ENCODE data around the gene LOXL3.
A peak's percentile ranks its signal among the peaks of the same experiment; 100 is the strongest.

The LOXL3 gene

GRCh38 chr2:74572178-74572925 is 18.6 kb upstream of the LOXL3 start:
- H3K36me3 ChIP-seq (ENCODE audit: control insufficient read depth, low read length): no peaks in the 10 kb centered on the region
- H3K4me3 ChIP-seq (ENCODE audit: low read length): no peak overlapping the region
- no peaks in the 10 kb centered on the region for H3K9me2 ChIP-seq (replicated peaks; ENCODE audit: control insufficient read depth, low read length)
- no peak overlapping the region for H3K4me2 ChIP-seq (ENCODE audit: low read length)
- H4K20me1 ChIP-seq (ENCODE audit: control insufficient read depth, insufficient read depth, low read depth, low read length): no peaks in the 10 kb centered on the region
- TF ChIP-seq EZH2phosphoT487 (IDR thresholded peaks at IDR 0.05; ENCODE audit: borderline replicate concordance, low read length): no peak
- peak; percentile 21 for TF ChIP-seq CTCF (IDR thresholded peaks at IDR 0.05; ENCODE audit: low read depth, low read length, poor library complexity, severe bottlenecking)
- peaks cover 11% of the 10 kb centered on the region; the same call in 1 of the 2 replicates for H3F3A ChIP-seq (ENCODE audit: control insufficient read depth, insufficient read depth)
- H3K79me2 ChIP-seq (ENCODE audit: control insufficient read depth, low read length): no peaks in the 10 kb centered on the region
- H3K27ac ChIP-seq (ENCODE audit: low read depth, low read length): no peak overlapping the region
- H3K9me3 ChIP-seq (ENCODE audit: control insufficient read depth, insufficient read depth, low read length): no peaks in the 10 kb centered on the region
- no peaks in the 10 kb centered on the region for H3K27me3 ChIP-seq (ENCODE audit: control insufficient read depth, low read length)
- H3K4me1 ChIP-seq (ENCODE audit: control insufficient read depth, low read length): peaks cover 49% of the 10 kb centered on the region

- H3K9me3 ChIP-seq (ENCODE audit: control insufficient read depth, insufficient read depth, low read length): no peaks in the 10 kb centered on the region
- H3K79me2 ChIP-seq (ENCODE audit: control insufficient read depth, low read length): no peaks in the 10 kb centered on the region
- TF ChIP-seq CTCF (IDR thresholded peaks at IDR 0.05; ENCODE audit: low read depth, low read length, poor library complexity, severe bottlenecking): no peak
- TF ChIP-seq EZH2phosphoT487 (IDR thresholded peaks at IDR 0.05; ENCODE audit: borderline replicate concordance, low read length): no peak
- H3K36me3 ChIP-seq (ENCODE audit: control insufficient read depth, low read length): no peaks in the 10 kb centered on the region
- no peaks in the 10 kb centered on the region; the same call in 1 of the 2 replicates for H3K27me3 ChIP-seq (ENCODE audit: control insufficient read depth, low read length)
- peak overlapping the region; percentile 17; the same call in 1 of the 2 replicates for H3K4me3 ChIP-seq (ENCODE audit: low read length)
- no peaks in the 10 kb centered on the region for H3K9me2 ChIP-seq (replicated peaks; ENCODE audit: control insufficient read depth, low read length)
- no peaks in the 10 kb centered on the region for H4K20me1 ChIP-seq (ENCODE audit: control insufficient read depth, insufficient read depth, low read depth, low read length)
- H3K4me2 ChIP-seq (ENCODE audit: low read length): peak overlapping the region; percentile 49
- H3K4me1 ChIP-seq (ENCODE audit: control insufficient read depth, low read length): peaks cover 43% of the 10 kb centered on the region
- peaks cover 11% of the 10 kb centered on the region; the same call in 1 of the 2 replicates for H3F3A ChIP-seq (ENCODE audit: control insufficient read depth, insufficient read depth)
- H3K27ac ChIP-seq (ENCODE audit: low read depth, low read length): peak overlapping the region; percentile 13; the same call in 1 of the 2 replicates
These were observed 17.3 kb upstream of the LOXL3 start for GRCh38 chr2:74571058-74571457.

GRCh38 chr2:74569686-74570085 is 15.9 kb upstream of the LOXL3 start:
- Histone ChIP-seq H3K36me3 (ENCODE audit: control insufficient read depth, low read length) (no peaks in the 10 kb centered on the region), H4K20me1 (ENCODE audit: control insufficient read depth, insufficient read depth, low read depth, low read length) (no peaks in the 10 kb centered on the region), H3K9me2 (replicated peaks; ENCODE audit: control insufficient read depth, low read length) (no peaks in the 10 kb centered on the region), H3K4me2 (ENCODE audit: low read length) (no peak overlapping the region), H3K27ac (ENCODE audit: low read depth, low read length) (no peak overlapping the region), H3K9me3 (ENCODE audit: control insufficient read depth, insufficient read depth, low read length) (no peaks in the 10 kb centered on the region), H3K27me3 (ENCODE audit: control insufficient read depth, low read length) (no peaks in the 10 kb centered on the region; the same call in 1 of the 2 replicates), H3K79me2 (ENCODE audit: control insufficient read depth, low read length) (no peaks in the 10 kb centered on the region), H3K4me3 (ENCODE audit: low read length) (no peak overlapping the region), H3K4me1 (ENCODE audit: control insufficient read depth, low read length) (peaks cover 40% of the 10 kb centered on the region), H3F3A (ENCODE audit: control insufficient read depth, insufficient read depth) (peaks cover 8% of the 10 kb centered on the region; the same call in 1 of the 2 replicates)
- TF ChIP-seq EZH2phosphoT487 (IDR thresholded peaks at IDR 0.05; ENCODE audit: borderline replicate concordance, low read length) (no peak), CTCF (IDR thresholded peaks at IDR 0.05; ENCODE audit: low read depth, low read length, poor library complexity, severe bottlenecking) (no peak)

All from DOHH2 (cell line).